ENCODE measurements around the gene IGSF23.

- TF ChIP-seq CTCF (IDR thresholded peaks at IDR 0.05; ENCODE audit: insufficient read depth, low read length, poor library complexity, severe bottlenecking) (no peak), EZH2phosphoT487 (conservative IDR thresholded peaks at IDR 0.05; ENCODE audit: low read length) (no peak)
These were observed 2.5 kb downstream of the IGSF23 start for GRCh38 chr19:44615863-44616247.

Data from SU-DHL-6 (cell line).